ENCODE measurements around the gene CD302. TPM values are rescaled to one million over a fixed set of nuclear protein-coding genes. Genes with fewer than 3 reads are reported as not detected.

CD302 gene
- total and polyA plus RNA-seq, 10 of the 15 experiments (the other 5 are each of a cell fraction or from before 2014, with no cell fraction given): 0.48 to 4.0 (median 2.1) TPM

- ChIA-PET RAD21 (ENCODE audit: unreplicated experiment) (no interaction called here), CTCF (interaction anchor here (1.2 kb wide), 1 partner anchor 110 kb away, joined by 4 read pairs; no protein-coding TSS in a partner anchor), POLR2A (no interaction called here), SMC1A (ENCODE audit: uncharacterized antibody, unreplicated experiment) (no interaction called here)
- H3K9ac ChIP-seq (ENCODE audit: control insufficient read depth, insufficient read depth, low read length): no peak overlapping the region
- WGBS (ENCODE audit: insufficient coverage, insufficient replicate concordance, low lambda C conversion rate, missing lambda C conversion rate): 100% methylated on average over 1 of the region's 1 CpG
- no TSS peak for BruUV-seq (replicated peaks)
- TF ChIP-seq KAT2A (conservative IDR thresholded peaks at IDR 0.05; ENCODE audit: control insufficient read depth, low read depth, low read length) (no peak), EED (IDR thresholded peaks at IDR 0.05; ENCODE audit: low read depth) (no peak), SUZ12 (IDR thresholded peaks at IDR 0.05; ENCODE audit: unreplicated experiment) (no peak), BCLAF1 (IDR thresholded peaks at IDR 0.05) (no peak), MEF2B (IDR thresholded peaks at IDR 0.05; ENCODE audit: partially characterized antibody, poor library complexity, severe bottlenecking) (no peak), CBX5 (IDR thresholded peaks at IDR 0.05; ENCODE audit: low read depth) (no peak), EZH2 (IDR thresholded peaks at IDR 0.05; ENCODE audit: borderline replicate concordance, control insufficient read depth, low read depth, low read length) (no peak), CHD4 (IDR thresholded peaks at IDR 0.05) (no peak), SMC3 (IDR thresholded peaks at IDR 0.05; ENCODE audit: borderline replicate concordance, low read length) (no peak), POLR2A (IDR thresholded peaks at IDR 0.05; ENCODE audit: low read depth, low read length) (no peak), PKNOX1 (IDR thresholded peaks at IDR 0.05) (no peak), E4F1 (IDR thresholded peaks at IDR 0.05; ENCODE audit: borderline replicate concordance, partially characterized antibody) (no peak)
- TF ChIP-seq, protein P1, sequence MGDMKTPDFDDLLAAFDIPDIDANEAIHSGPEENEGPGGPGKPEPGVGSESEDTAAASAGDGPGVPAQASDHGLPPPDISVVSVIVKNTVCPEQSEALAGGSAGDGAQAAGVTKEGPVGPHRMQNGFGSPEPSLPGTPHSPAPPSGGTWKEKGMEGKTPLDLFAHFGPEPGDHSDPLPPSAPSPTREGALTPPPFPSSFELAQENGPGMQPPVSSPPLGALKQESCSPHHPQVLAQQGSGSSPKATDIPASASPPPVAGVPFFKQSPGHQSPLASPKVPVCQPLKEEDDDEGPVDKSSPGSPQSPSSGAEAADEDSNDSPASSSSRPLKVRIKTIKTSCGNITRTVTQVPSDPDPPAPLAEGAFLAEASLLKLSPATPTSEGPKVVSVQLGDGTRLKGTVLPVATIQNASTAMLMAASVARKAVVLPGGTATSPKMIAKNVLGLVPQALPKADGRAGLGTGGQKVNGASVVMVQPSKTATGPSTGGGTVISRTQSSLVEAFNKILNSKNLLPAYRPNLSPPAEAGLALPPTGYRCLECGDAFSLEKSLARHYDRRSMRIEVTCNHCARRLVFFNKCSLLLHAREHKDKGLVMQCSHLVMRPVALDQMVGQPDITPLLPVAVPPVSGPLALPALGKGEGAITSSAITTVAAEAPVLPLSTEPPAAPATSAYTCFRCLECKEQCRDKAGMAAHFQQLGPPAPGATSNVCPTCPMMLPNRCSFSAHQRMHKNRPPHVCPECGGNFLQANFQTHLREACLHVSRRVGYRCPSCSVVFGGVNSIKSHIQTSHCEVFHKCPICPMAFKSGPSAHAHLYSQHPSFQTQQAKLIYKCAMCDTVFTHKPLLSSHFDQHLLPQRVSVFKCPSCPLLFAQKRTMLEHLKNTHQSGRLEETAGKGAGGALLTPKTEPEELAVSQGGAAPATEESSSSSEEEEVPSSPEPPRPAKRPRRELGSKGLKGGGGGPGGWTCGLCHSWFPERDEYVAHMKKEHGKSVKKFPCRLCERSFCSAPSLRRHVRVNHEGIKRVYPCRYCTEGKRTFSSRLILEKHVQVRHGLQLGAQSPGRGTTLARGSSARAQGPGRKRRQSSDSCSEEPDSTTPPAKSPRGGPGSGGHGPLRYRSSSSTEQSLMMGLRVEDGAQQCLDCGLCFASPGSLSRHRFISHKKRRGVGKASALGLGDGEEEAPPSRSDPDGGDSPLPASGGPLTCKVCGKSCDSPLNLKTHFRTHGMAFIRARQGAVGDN (IDR thresholded peaks at IDR 0.05): no peak
- no peak overlapping the region for H2AFZ ChIP-seq (ENCODE audit: control insufficient read depth, low read depth, low read length)
- intact Hi-C loops (cut with micrococcal nuclease; ENCODE audit: unreplicated experiment): no loop called here
- H3K4me1 ChIP-seq (ENCODE audit: control insufficient read depth, insufficient read depth, low read length): no peaks in the 10 kb centered on the region
- in situ Hi-C loops (cut with MboI): no loop called here
- H4K20me1 ChIP-seq (ENCODE audit: control insufficient read depth, insufficient read depth): no peaks in the 10 kb centered on the region
- no peaks in the 10 kb centered on the region for H3K27me3 ChIP-seq (replicated peaks in 1 of 2; ENCODE audit: control insufficient read depth in 2 of 2, insufficient read depth in 2 of 2, low read length in 1 of 2)
- H3K79me2 ChIP-seq (ENCODE audit: control insufficient read depth, insufficient read depth, low read length): no peaks in the 10 kb centered on the region
- H3K27ac ChIP-seq (ENCODE audit: control insufficient read depth, insufficient read depth): no peak overlapping the region
- H3K4me2 ChIP-seq (ENCODE audit: control insufficient read depth, insufficient read depth): no peak overlapping the region
- DNase-seq (ENCODE audit: low read depth, low spot score): no peak
- H3K9me3 ChIP-seq (replicated peaks; ENCODE audit: control insufficient read depth, insufficient read depth, low read length): no peaks in the 10 kb centered on the region
- H3K4me3 ChIP-seq: no peak overlapping the region
- FAIRE-seq: no peak
- no peak for ATAC-seq
- peaks cover 0 to 12% of the 10 kb centered on the region in 2 experiments; a peak in 3 of 4 replicates for H3K36me3 ChIP-seq (ENCODE audit: control insufficient read depth in 2 of 2, insufficient read depth in 2 of 2, low read length in 1 of 2)
These were observed 31.4 kb upstream of the CD302 start for GRCh38 chr2:159829376-159829775.
